NB4 (cell line): ENCODE results near the gene NFATC1.

Experiments
- CTCF ChIP-seq: IDR thresholded peaks from one replicate; pipeline ENCODE4 v1.5.1; 2012; ENCODE audit warnings: low read depth, low read length
- MAX ChIP-seq: IDR thresholded peaks from 2 replicates; pipeline ENCODE4 v1.6.1; 2011; ENCODE audit warnings: low read depth, low read length
- POLR2A ChIP-seq: IDR thresholded peaks from 2 replicates; pipeline ENCODE4 v1.6.1; 2011; ENCODE audit warnings: mild to moderate bottlenecking; ENCODE audit not compliant: insufficient read length; ENCODE audit errors: extremely low read depth

- no peak for TF ChIP-seq CTCF
- TF ChIP-seq MAX = no peak
- TF ChIP-seq POLR2A = no peak
These were observed 138.6 kb downstream of the NFATC1 start for GRCh38 chr18:79534356-79534755.
